Measurements from ENCODE around the gene AUTS2.
A peak's percentile ranks its signal among the peaks of the same experiment; 100 is the strongest.

The AUTS2 gene

DNA sequence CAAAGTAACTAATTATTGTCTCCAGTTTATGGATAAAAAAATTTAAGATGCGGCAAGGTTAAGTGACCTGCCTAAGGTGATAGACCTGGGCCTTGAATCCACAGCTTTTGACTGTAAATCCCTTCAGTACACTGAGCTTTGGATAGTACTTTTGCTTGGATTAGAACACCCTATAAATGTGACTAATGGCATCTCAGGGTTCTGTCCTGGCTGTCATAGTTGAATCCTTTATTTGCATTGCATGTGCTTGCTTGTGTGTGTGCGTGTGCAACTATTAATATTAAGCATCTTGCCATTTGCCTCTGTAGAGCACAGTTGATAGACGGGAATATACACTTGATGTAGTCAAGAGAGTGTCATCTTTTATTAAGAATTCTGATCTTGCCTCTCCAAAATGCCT is 228.0 kb downstream of the AUTS2 start:
- no peak for DNase-seq

DNA sequence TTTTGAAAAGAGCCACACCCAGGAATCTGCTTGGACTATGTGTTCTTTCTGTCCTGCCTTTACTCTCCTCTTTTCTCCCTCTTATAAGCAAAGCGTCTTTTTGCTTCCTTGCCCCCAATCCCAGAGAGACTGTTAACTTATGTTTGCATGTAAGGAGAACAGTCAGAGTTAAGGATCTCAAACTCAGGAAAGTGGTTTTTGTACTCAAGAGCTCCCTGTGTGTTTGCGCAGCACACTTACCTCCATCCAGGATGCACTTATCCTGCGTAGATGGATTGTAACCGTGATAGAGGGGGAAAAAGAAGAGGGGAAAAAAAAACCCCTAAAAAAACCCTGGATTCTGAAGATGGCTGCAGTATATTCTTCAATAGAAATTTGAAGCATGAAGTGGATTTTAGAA is 228.9 kb downstream of the AUTS2 start:
- DNase-seq: no peak

DNA sequence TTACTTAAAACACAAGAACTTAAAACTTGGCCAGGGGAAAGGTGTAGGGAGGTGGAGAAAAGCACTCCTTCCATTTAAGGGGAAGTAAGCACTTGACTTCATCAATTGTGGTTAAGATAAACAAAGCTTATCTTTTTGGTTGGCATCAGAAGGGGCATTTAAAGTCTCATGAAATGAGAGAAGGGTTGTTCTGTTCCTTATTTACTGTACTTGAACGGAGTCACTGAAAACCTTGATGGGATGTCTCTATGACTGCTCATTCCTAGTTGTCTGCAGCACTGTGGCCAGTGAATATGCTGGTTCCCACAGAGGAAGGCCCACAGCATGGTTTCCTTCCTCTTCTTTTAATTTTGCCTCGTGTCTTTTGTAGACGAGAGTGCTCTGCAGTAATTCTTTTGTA is 229.3 kb downstream of the AUTS2 start:
- DNase-seq: no peak

DNA sequence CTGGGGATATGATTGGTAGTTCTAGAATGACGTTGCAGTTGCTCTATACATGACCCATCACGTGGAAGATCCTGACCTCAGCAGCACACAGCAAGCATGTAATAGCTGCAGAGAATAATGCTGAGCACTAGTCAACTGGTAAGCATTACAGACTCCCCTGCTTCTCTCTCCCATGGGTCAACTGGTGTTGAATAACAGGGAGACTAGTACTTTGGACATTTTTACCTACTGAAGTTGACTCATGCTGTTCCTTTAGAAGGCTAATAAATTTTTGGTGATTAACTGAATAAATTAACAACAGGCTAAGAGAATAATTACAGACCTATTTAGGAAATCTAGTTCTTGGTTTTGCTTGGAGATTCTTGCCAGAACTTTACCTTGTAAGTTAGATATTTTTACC is 234.1 kb downstream of the AUTS2 start:
- DNase-seq: no peak

DNA sequence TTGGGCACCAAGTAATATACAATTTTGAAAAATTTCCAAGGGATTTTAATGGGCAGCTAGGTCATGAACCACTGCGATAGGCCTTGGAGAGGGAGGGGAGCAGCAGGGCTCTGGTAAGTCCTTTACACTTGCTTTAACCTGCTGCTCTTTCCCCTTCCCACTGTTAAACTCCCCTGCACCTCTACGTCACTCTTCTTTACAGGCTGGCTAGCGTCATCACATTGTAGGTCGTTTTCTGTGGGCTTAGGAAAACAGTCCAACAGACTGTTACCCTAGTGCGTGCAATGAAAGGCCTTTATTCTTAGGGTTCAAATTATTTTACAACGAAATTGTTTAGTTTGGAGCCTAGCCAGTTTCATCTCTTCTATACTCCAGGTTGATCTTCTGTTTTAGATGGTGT is 235.7 kb downstream of the AUTS2 start:
- DNase-seq: no peak

DNA sequence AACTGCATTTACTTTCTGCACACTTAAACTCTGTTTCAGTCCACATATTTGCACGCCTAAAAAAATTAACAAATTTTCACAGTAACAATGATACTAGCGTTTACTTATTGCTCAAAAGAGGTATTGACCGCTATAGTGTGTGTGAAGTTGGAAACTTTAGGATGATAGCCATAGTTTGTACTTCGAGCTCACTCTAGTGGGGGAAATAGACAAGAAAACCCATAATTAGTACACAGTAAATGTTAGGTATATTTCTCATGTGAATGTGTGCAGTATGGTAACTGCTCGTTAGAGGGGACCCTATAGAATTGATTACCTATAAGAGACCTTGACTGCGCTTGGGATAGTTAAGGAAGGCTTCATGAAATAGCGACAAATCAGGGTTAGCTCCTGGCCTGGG is 238.4 kb downstream of the AUTS2 start:
- no peak for DNase-seq

DNA sequence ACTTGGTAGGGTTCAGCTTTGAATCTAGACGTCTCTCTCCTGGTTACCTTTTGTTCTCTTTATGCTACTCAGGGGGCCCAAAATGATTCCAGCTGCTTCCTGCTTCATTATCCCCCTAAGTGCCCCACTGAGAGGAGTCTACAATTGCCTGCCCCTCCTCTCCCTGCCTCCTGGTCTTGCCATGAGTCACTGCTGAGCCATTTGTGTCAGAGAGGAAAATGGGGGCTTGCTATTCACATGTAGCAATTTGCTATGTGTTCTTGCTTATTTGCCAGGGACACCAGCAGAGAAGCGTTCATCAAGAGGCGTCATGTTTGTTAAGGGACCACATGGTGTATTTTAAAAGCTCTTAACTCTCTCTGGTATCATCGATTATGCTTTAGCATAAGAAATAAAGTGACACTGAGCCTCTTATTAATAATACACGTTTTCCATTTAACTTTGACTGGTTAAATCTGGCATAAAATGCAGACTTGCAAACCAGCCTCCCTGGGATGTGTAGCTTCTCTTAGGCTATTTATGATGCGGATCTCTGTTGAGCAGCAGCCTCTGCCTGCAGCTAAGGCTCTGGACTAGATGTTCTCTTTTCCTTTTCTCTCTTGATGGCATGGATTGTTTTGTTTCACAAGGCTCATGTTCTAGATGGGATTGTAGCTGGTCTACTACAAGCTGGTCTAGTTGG is 239.3 kb downstream of the AUTS2 start:
- peak; percentile 99 for DNase-seq

DNA sequence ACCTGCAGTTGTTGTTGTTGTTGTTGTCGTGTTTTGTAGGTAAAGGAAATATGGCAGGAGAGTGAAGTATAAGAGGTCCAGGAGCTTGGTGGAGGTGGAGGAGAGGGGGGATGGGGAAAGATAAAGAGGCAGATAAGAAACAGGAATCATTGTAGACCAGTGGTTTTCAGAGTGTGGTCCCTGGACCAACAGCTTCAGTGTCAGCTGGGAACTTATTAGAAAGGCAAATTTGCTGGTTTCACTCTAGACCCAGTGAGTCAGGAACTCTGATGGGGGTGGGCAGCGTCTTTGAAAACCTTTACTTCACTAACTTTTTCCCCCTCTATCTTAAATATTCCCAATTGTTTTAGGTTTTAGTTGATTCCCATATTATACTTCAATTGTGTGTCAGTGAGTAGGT is 241.5 kb downstream of the AUTS2 start:
- DNase-seq: no peak

DNA sequence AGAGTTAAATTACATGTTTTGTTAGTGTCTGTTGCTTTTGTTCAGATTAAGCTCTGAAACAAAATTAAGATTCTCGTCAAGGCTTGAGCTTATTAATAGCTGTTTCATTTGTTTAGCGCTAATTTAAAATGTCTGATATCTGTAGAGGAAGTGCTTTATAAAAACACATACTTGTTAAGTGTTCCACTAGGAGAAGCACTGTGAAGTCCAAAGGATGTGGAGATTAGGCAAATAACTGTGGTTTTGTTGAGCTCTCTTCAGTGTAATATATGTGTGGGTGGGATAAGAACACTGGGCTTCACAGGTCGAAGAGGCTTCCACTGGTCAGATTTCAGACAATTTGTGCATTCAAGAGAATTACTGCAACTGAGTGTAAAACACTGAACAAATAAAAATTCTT is 242.0 kb downstream of the AUTS2 start:
- DNase-seq: no peak

- no peak for DNase-seq
Observed at GRCh38 chr7:69843653-69844052, 245.4 kb downstream of the AUTS2 start.

GRCh38 chr7:69844264-69844868 is 246.1 kb downstream of the AUTS2 start:
- no peak for DNase-seq

DNA sequence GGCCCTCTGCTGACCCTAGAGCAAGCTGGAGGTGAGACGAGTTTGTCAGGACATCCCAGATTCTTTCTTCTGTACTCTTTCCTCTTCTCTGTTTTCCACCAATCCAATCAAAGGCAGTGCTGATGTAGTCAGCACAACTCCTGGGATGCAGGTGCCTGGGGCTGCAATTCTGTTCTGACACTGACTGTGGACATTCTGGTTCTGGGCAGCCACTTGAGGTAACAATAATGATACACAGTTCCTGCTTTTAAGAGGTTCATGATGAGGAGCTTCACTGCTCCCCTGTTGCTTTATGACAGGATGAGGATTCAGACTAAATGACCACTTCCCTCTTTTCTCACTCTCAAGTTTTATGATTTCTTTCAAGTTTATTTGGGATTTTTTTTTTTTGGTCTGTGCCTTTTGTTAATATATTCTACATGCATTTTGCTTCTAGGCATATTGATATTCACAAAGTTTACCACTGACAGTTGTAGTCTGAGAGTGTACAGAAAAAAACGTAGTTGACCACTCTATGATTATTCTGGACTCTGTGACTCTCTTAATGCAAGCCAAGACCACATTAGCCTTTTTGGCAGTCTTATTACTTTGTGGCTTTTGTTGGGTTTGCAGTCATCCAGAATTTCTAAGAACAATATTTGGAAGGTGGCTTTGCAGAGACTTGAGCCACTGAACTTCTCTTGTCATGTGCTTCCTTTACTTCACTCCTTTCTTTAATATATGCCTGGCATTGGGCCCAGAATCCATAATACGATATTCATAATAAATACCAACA is 247.6 kb downstream of the AUTS2 start:
- no peak for DNase-seq

GRCh38 chr7:69847921-69848612 is 249.8 kb downstream of the AUTS2 start:
- DNase-seq: peak; percentile 89

DNA sequence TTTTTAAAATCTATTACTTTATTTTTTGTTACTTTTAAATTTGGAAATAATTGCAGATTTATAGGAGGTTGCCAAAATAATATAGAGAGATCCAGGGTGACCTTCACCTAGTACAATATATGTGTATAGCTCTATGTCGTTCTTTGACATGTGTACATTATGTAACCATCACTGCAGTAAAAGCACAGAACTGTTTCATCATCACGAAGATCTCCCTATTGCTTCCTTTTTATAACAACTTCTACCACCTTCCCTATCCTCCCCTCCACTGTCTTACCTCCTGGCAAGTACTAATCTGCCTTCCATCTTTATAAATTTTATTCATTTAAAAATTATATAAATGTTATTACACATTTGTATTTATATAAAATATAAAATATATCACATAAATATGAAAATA is 251.0 kb downstream of the AUTS2 start:
- no peak for DNase-seq

DNA sequence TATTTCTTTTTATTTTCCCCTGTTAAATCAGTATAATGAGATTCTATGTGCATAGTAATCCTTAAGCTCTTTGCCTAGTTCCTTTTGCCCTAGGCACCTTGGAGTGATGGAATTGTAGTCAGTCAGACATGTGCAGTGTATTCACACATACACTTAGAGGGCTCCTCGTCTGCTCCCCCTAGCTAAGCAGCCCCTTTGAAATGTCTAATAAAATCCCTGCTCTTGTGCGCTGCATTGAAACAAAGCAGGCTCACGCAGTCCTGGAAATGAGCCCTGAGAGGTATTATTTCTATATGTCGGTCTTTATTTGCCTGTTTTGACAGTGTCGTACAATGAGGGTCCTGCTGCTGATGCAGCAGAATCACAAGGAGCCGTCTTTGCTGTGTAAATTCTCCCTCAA is 258.7 kb downstream of the AUTS2 start:
- DNase-seq: no peak

DNA sequence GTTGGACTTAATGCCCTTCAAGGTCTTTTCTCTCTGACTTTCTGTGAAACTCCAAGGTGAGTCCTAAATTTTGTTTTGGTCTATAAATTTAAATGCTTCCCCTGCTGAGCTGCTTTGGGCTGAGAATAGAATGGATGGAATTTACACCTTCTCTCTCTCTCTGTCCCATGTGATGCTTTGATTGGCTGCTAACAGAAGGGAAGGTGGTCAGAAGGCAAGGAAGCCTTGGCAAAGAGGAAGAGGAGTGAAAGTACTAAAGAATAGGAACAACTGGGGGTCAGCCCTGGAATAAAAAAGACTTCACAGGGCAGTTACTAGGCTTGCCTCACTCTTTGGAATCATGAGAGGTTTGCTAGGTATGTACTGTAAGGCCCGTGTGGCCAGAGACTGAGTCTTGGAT is 260.2 kb downstream of the AUTS2 start:
- no peak for DNase-seq

GRCh38 chr7:69859342-69859741 is 261.1 kb downstream of the AUTS2 start:
- no peak for DNase-seq

DNA sequence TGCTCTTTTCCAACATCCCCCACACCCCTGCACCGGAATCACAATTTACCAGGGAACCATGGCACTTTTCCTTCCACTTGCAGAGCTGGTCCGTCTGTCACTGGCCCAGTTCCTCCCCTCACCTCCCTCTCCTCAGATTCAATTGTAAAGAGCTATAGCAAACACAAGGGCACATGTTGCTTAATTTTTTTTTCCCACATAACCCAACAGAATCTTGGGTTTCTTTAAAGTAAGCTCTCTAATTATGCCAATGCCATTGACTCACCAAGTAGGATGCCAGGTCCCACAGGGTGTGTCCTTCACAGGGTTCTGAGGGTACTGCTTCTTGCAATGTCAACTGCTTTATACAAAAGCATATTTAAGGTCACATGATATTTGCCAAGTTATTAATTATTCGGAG is 262.2 kb downstream of the AUTS2 start:
- no peak for DNase-seq

- no peak for DNase-seq
Observed at GRCh38 chr7:69860941-69861622, 262.8 kb downstream of the AUTS2 start.

- DNase-seq: no peak
Observed at GRCh38 chr7:69862413-69863064, 264.3 kb downstream of the AUTS2 start.

DNA sequence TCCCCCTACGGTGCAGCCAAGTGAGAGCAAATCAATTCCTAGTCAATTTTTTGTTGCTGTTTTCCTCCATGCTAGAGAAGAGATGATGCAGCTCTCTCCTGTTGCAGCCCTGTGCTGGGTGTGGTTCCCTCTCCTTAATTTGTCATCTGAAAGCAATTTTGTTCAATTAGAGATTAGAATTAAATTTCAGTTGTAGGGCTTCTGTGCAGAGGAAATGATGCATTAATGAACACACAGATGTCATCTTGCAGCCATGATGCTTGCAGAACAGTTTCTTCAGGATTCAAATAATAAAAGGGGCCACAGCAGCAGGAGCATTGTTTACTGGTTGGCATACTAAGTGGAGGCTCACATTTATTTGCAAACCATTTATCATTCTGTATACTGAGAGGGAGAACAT is 266.0 kb downstream of the AUTS2 start:
- DNase-seq: peak; percentile 89

DNA sequence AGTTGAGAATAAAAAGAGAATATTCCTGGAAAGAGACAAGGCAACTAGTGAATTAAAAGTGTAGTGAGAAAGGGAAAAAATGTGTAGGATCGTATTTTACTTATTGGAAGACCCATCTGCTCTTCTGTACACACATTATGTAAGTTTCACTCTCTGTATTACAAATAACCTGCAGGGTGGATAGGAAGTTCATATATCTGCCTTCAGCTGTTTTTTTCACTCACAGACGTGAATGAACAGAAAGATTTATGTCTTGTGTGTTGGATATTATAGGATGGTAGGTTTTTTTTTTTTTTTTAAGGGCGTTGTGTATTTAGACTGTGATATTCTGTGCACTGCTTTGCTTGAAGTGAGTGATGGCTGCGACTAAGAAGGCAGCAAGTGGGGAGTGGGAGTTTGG is 266.5 kb downstream of the AUTS2 start:
- peak; percentile 85 for DNase-seq

- DNase-seq: no peak
Observed at GRCh38 chr7:69868921-69869320, 270.6 kb downstream of the AUTS2 start.

Measured in NCI-H2081 treated with DMSO at 0.1 percent for 48 hours (cell line).